HK-2 (cell line): ENCODE data around the gene TMSB4X.

Source experiments
- DNase-seq: peaks from one replicate; pipeline ENCODE4 v3.0.0-alpha.2; 2018; ENCODE audit not compliant: unreplicated experiment

Gene TMSB4X

GRCh38 chrX:13024986-13025385 lies 50.1 kb downstream of the TMSB4X start:
- DNase-seq = no peak
